Measurements from ENCODE around the gene TRPM5.
A peak's percentile ranks its signal among the peaks of the same experiment; 100 is the strongest.

TRPM5 gene

GRCh38 chr11:2452321-2453012, 8.2 kb upstream of the TRPM5 start:
- DNase-seq = no peak

- DNase-seq = no peak
Observed at GRCh38 chr11:2451916-2452315, 7.6 kb upstream of the TRPM5 start.

GRCh38 chr11:2451336-2451735, 7.0 kb upstream of the TRPM5 start:
- no peak for DNase-seq

- DNase-seq = no peak
Observed at GRCh38 chr11:2450321-2451041, 6.2 kb upstream of the TRPM5 start.

- no peak for DNase-seq
Observed at GRCh38 chr11:2449548-2450320, 5.4 kb upstream of the TRPM5 start.

- no peak for DNase-seq
Observed at GRCh38 chr11:2448661-2449547, 4.6 kb upstream of the TRPM5 start.

GRCh38 chr11:2447951-2448650, 3.8 kb upstream of the TRPM5 start:
- no peak for DNase-seq

GRCh38 chr11:2447253-2447950, 3.1 kb upstream of the TRPM5 start:
- DNase-seq = no peak

GRCh38 chr11:2446590-2447252, 2.4 kb upstream of the TRPM5 start:
- DNase-seq = peak; percentile 24

GRCh38 chr11:2445746-2446551, 1.6 kb upstream of the TRPM5 start:
- DNase-seq = no peak

- peak; percentile 62 for DNase-seq
Observed at GRCh38 chr11:2444821-2445745, 769 bp upstream of the TRPM5 start, which contains the start of gene KCNQ1. Gene KCNQ1 (plus strand): TSS chr11:2445008. CDS start chr11:2445099, 91 bp downstream.

GRCh38 chr11:2443406-2443805, 908 bp downstream of the TRPM5 start:
- DNase-seq = no peak

- no peak for DNase-seq
Observed at GRCh38 chr11:2442589-2442988, 1.7 kb downstream of the TRPM5 start.

- no peak for DNase-seq
Observed at GRCh38 chr11:2441171-2441570, 3.1 kb downstream of the TRPM5 start.

GRCh38 chr11:2440646-2441045, 3.7 kb downstream of the TRPM5 start:
- peak; percentile 65 for DNase-seq

GRCh38 chr11:2439820-2440219, 4.5 kb downstream of the TRPM5 start:
- no peak for DNase-seq

GRCh38 chr11:2437516-2437915, 6.8 kb downstream of the TRPM5 start:
- DNase-seq = no peak

- DNase-seq = no peak
Observed at GRCh38 chr11:2436521-2437031, 7.7 kb downstream of the TRPM5 start.
